ENCODE data around the gene MSI2.

The MSI2 gene

GRCh38 chr17:57417956-57418355 is 161.6 kb downstream of the MSI2 start:
- no peak for DNase-seq (ENCODE audit: low read depth)

- DNase-seq (ENCODE audit: low read depth), result no peak
Measured at GRCh38 chr17:57418463-57419246, 162.3 kb downstream of the MSI2 start.

DNA sequence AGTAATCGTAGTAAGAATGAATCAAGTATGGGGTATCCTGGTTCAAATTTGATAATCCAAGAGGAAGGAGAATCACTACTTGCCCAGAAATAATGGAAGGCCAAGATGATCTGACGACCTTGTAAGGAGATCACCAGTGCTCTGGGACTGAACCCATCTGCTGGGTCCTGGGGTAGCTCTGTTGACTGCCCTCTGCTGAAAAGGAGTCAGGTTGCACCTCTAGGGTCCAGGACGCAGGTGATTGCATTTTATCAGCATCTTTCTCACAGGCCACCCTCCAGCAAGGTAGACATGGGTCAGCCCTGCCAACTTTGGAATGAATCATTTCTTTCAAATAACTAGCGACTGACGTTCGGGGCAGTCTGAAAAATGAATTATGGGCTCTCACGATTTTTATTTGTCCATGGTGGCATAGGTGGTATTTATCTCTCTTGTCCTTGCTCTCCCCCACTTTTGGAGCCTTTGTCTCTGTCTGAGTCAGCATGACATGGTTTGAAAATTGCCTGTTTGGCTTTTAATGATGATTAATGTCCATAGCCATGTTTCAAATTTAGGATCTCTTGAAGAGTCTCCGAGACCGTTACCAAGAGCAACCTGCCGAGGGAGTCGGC is 163.7 kb downstream of the MSI2 start:
- no peak for DNase-seq (ENCODE audit: low read depth)

GRCh38 chr17:57420734-57421717 is 164.7 kb downstream of the MSI2 start:
- DNase-seq (ENCODE audit: low read depth), result no peak

- DNase-seq (ENCODE audit: low read depth), result no peak
Measured at GRCh38 chr17:57422574-57423164, 166.3 kb downstream of the MSI2 start.

DNA sequence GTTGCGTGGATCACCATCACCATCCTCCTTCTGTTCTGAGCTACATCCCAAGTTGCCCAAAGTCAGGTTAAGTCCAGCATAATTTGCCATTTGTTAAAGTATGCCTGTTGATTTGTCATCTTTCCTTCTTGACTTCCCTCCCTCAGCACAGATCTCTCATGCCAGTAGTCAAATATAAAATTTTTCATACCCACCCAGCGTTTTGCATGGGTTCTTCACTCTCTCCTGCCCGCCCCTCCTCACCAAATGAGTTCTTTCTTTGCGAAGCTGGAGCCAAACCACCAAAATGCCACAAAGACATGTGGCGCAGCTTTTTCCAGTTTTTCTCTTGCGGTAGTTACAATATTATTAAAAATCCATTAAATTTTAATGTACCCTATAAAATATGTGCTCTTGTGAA is 167.2 kb downstream of the MSI2 start:
- no peak for DNase-seq (ENCODE audit: low read depth)

DNA sequence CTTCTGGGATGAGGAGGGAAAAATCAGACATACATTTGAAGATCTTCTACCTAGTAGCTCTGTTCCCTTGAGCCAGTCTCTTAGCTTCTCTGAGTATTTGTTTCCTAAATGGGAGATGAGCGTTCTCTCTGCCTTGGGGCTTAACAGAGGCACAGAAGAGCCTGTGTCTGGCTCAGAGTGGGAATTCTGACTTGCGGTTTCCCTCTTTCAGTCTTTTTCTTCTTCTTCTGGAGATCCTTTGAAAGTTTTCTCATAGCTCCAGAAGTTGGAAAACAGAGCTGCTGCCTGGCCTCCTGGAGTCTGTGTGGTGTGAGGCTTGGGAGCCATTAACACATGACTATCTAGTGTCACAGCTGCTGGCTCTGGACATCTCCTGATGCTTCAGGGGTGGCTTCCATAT is 167.9 kb downstream of the MSI2 start:
- no peak for DNase-seq (ENCODE audit: low read depth)

DNA sequence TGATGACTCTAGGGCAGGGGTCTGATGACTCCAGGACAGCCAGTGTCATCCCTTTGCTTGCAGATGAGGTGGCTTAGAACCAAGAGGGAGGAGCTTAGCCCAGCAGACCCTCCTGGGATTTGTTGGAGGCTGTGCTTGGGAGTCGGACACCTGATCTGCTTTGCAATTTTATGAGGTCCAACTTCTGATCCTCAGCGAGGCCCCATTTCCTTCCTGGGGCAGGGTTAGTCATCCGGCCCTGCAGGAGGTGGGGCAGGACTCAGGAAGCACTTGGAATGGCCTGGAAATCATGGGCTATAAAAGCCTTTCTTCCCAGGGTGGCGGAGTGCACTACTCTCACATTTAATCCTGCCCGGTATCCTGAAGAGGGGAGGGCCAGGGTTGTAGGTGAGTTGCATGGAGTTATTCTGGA is 168.5 kb downstream of the MSI2 start:
- no peak for DNase-seq (ENCODE audit: low read depth)

DNA sequence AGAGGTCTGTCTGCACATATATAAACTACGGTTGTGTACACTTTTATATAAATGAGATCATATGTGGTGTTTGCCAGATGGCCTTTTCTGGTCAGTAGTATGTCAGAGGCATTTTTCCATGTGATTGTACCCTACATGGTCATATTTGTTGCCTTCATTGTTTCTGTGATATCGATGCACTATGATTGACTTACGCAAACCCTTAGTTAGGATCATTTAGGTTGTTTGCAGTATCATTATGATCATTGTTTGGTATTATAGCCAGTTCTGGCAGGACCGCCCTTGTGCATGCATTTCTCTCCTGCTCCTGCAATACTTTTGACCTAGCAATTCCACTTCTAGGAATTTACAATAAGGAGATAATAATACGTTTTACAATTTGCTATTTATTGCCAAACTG is 169.1 kb downstream of the MSI2 start:
- DNase-seq (ENCODE audit: low read depth), result no peak

DNA sequence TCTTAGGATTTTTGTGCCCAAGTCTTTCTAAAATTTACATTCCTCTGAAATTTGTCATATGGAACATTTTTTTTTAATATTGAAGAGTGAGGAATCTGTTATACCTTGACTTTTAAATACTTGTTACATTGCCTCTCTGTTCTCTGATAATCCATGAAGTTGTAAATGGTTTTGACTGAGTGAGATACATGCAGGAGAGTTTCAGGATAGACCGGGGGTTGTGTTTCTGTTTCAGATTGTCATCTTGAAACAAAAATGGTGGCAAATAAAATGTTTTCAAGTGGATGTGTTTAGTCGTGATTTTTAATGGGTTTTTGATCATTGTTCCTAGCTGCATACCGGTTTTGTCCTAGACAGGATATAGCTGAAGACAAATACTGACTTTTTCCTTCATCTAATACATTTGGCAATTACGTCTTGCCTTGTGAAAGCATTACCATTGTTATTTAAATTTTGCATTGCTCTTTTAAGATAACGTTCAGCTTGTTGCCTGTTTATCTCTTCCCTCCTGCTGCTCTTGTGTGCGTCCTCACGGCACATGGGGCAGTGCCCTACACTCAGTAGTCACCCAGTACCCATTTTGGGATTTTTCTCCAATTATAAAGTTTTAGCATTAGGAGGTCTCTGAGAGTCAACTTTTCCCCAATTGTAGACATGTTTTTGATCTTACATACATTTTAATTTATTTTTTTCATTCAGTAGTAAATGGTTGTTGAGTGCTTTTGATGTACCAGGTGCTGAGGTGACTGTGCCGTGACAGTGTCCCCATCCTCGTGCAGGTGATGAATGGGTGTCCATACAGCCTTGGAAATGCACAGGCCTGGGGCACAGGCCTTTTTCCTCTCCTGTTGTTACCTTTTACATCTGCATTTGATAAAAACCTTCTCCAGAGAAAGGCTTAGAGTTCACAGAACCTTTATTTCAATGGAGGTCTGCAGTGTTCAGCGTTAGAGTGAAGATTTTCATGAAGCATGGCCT is 169.9 kb downstream of the MSI2 start:
- DNase-seq (ENCODE audit: low read depth), result no peak

GRCh38 chr17:57429966-57430365 is 173.6 kb downstream of the MSI2 start:
- DNase-seq (ENCODE audit: low read depth), result no peak

- no peak for DNase-seq (ENCODE audit: low read depth)
Measured at GRCh38 chr17:57431415-57431814, 175.1 kb downstream of the MSI2 start.

- DNase-seq (ENCODE audit: low read depth), result no peak
Measured at GRCh38 chr17:57432507-57433277, 176.4 kb downstream of the MSI2 start.

DNA sequence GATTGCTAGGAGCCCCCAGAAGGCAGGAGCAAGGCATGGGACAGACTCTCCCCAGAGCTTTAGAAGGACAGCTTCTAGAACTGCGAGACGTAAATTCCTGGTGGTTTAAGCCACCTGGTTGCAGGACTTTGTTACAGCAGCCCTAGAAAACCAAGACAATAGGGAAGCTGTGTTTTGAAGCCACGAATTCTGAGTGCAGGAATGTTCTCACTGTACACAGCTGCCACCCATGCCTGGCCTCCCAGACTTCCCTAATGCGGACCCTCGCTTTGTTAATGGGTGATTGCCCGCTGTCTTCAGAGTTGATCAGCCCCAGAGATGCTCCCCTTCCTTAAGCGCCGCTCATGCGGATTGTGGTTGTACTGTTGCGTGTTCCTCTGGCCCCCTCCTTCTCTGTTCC is 177.1 kb downstream of the MSI2 start:
- no peak for DNase-seq (ENCODE audit: low read depth)

GRCh38 chr17:57434361-57434760 is 178.0 kb downstream of the MSI2 start:
- DNase-seq (ENCODE audit: low read depth), result no peak

GRCh38 chr17:57436565-57436964 is 180.2 kb downstream of the MSI2 start:
- DNase-seq (ENCODE audit: low read depth), result no peak

DNA sequence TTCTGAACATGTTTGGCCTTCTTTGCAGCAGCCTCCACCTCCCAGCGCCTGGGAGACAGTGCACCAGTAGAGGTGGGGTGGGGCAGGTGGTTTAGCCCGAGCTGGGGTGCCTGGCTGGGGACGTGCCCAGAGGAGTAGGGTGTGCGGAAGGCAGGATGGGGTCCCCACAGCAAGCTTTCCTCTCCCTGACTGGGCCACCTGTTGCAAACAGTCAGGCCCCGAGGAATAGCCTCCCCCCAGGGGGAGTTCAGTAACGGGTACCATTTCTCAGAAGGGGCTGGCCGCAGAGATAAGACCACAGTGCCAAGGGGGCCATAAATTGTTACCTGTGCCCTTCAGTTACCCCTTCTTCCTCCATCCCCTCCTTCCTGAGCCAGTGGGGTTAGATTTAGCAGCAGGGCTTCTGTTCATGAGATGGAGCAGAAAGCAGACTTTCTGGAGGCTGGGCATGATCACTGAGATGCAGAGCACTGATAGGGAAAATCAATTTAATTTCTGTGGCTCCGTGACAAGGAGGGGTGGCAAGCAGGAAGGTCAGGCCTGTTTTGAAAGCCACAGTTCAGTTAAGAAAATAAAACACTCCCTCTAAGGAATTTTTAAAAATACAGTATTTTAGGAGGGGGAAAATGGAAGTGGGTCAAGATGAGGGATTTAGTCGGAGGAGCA is 181.9 kb downstream of the MSI2 start:
- no peak for DNase-seq (ENCODE audit: low read depth)

GRCh38 chr17:57439651-57440050 is 183.3 kb downstream of the MSI2 start:
- DNase-seq (ENCODE audit: low read depth), result no peak

DNA sequence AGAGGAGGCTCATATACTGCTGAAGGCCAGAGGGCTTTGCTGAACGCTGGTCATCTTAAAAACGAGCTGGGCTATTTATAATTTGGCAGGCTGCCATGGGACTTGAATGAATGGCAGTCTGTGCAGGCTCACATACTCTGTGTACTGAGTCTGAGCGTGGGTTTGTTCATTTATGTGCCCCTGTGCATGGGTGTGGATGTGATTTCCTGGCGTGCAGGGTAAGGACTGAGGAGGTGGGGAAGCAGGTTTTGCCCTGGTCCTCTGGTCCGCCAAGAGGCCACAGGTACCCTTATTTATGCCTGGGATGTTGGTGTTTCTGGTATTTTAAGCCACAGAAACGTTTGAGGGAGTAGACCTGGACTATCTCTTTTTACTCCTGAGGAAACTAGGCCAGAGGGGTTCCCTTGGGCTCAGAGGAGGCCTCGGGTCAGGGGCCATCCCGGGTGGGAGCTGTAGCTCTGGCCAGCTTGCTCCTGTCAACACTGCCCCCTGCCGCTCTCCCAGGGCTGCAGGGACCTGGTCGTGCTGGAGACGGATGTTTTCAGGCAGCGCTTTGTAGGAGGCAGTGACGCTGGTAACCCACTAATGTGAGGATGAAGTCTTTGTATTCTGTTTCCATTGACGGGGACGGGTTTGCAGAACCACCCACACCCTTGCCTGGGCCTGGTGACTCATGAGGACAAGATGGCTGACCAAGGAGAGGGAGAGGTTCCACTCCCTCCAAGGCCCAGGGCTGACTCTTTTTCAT is 184.4 kb downstream of the MSI2 start:
- DNase-seq (ENCODE audit: low read depth), result peak; percentile 93
